ENCODE results near the gene CCNYL1. TPM values are rescaled to one million over a fixed set of nuclear protein-coding genes. Genes with fewer than 3 reads are reported as not detected.
"Not testable (repeated sequence)": the region's sequence is repeated elsewhere in the genome, so short reads cannot be mapped to it uniquely, and the experiment has no call there.

The CCNYL1 gene
- total RNA-seq, 1 donor from 2014 or later, result 7.6 TPM

DNA sequence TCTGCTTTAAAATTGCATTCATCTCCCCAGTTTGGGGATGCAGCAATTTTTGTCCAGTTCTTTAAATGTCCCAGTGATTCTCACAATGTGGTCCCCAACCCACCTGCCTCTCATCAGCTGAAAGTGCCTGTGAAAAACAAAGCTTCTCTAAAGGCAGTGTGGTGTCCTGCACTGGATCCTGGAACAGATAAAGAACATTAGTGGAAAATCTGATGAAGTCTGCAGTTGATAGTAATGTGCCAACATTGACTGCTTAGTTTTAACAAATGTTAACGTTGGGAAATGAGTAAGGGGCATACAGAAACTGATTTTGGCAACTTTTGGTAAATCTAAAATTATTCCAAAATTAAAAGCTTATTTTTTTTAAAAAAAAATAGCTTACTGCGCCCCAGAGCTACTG, 49.0 kb downstream of the CCNYL1 start:
- Histone ChIP-seq H3K27me3 (ENCODE audit: low read depth) (no peaks in the 10 kb centered on the region), H3K9me3 (replicated peaks) (no peaks in the 10 kb centered on the region), H3K27ac (replicated peaks) (no peak overlapping the region), H3K36me3 (peaks cover 15% of the 10 kb centered on the region), H3K4me1 (peaks cover 24% of the 10 kb centered on the region), H3K4me3 (no peak overlapping the region)
- TF ChIP-seq, protein P1, sequence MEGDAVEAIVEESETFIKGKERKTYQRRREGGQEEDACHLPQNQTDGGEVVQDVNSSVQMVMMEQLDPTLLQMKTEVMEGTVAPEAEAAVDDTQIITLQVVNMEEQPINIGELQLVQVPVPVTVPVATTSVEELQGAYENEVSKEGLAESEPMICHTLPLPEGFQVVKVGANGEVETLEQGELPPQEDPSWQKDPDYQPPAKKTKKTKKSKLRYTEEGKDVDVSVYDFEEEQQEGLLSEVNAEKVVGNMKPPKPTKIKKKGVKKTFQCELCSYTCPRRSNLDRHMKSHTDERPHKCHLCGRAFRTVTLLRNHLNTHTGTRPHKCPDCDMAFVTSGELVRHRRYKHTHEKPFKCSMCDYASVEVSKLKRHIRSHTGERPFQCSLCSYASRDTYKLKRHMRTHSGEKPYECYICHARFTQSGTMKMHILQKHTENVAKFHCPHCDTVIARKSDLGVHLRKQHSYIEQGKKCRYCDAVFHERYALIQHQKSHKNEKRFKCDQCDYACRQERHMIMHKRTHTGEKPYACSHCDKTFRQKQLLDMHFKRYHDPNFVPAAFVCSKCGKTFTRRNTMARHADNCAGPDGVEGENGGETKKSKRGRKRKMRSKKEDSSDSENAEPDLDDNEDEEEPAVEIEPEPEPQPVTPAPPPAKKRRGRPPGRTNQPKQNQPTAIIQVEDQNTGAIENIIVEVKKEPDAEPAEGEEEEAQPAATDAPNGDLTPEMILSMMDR (IDR thresholded peaks at IDR 0.05; ENCODE audit: borderline replicate concordance), result no peak
- no peak for DNase-seq
- intact Hi-C loops (cut with micrococcal nuclease), result no loop called here

DNA sequence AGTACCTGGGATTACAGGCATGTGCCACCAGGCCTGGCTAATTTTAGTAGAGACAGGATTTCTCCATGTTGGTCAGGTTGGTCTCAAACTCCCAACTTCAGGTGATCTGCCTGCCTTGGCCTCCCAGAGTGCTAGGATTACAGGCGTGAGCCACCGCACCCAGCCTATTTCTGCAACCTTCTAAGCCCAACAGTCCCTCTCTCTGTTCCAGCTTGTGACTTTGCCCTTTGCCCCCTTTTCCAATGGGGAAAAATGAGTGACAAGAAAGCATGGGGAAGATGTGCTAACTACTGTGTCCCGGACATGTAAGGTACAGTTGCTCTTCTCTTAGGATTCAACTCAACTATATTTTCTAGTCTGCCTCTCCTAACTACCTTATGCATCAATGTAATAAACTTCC, 50.0 kb downstream of the CCNYL1 start:
- H3K27ac ChIP-seq (replicated peaks); intact Hi-C loops (cut with micrococcal nuclease); H3K27me3 ChIP-seq (ENCODE audit: low read depth); H3K9me3 ChIP-seq (replicated peaks); DNase-seq; H3K4me3 ChIP-seq: not testable (repeated sequence)
- Histone ChIP-seq H3K4me1 (peaks cover 32% of the 10 kb centered on the region), H3K36me3 (peaks cover 15% of the 10 kb centered on the region)

DNA sequence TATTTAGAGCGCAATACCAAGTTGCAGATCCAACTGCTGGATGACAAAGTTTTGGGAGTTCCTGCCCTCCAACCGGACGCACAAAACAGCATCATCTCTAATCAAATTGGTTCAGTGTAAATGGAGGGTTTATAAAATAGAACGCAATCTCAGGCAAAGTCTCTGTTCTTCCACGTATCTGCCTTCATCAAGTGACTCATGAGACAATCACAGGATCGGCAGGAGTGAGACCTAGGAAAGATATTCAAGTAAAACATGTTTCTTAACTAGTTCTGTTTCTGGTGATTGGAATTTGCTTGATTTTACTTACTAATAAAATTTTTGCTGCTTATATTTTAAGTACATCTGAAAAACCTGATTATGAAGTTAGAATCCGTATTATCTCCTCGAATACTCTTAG, 50.7 kb downstream of the CCNYL1 start:
- no peaks in the 10 kb centered on the region for H3K27me3 ChIP-seq (ENCODE audit: low read depth)
- TF ChIP-seq, protein P1 (IDR thresholded peaks at IDR 0.05; ENCODE audit: borderline replicate concordance), result no peak
- H3K36me3 ChIP-seq, result peaks cover 18% of the 10 kb centered on the region
- DNase-seq, result no peak
- no peaks in the 10 kb centered on the region for H3K9me3 ChIP-seq (replicated peaks)
- no peak overlapping the region for H3K4me3 ChIP-seq
- H3K27ac ChIP-seq (replicated peaks), result no peak overlapping the region
- peaks cover 38% of the 10 kb centered on the region for H3K4me1 ChIP-seq
- intact Hi-C loops (cut with micrococcal nuclease), result no loop called here

DNA sequence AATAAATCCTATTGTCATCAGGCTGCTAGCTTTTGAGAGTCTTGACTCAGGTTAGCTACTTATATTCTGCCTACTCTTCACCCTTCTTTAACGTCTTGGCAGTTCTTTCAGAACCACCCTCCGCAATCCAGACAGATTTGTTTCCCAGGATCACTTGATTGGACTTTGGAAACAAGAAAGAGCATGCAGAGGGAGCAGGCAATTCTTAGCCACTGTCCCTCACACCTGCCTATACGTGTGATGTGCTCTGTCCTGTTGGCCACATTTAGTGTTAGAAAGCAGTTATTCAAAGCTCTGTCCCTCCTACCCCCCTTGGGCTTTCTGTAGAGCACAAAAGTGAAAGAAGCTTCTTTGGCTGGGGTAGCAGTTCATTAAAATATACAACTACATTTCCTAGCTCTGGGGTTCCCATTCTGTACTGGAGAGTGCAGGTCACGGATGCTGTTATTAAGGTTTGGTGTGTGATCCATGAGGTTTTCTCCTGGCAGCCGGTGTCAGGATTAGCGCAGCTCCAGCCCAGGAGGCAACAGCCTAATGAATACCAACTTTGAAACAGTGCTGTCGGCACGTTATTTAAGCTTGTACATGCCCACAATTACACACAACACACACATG, 52.0 kb downstream of the CCNYL1 start:
- DNase-seq, result no peak
- no peaks in the 10 kb centered on the region for H3K9me3 ChIP-seq (replicated peaks)
- no peaks in the 10 kb centered on the region for H3K27me3 ChIP-seq (ENCODE audit: low read depth)
- no peak overlapping the region for H3K4me3 ChIP-seq
- H3K27ac ChIP-seq (replicated peaks), result no peak overlapping the region
- H3K4me1 ChIP-seq, result peaks cover 51% of the 10 kb centered on the region
- H3K36me3 ChIP-seq, result peaks cover 24% of the 10 kb centered on the region
- intact Hi-C loops (cut with micrococcal nuclease), result no loop called here
- TF ChIP-seq, protein P1 (IDR thresholded peaks at IDR 0.05; ENCODE audit: borderline replicate concordance), result no peak

DNA sequence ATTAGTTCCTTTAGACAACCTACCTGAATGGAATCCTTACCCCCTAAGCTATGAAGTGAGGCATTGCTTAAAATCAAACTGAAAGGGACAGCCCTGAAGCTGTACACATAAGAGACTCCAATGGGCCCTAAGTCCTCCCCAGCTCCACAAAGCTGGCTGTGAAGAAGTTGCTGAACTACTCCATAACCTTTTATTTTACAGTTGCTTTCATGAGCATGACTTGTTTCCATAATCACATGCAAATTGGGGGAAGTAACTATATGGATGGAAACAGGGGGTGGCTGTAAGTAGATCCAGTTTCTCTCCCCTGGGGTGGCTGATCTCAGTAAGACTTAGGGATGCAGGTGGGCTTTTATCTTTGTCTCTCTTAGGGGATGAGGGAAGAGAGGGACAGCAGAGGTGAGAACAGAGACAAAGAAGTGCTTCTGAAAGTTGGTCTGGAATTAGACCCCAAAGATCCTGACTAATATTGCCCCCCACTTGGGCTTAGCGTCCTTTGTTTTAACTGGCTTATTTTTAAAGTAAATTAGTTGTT, 52.7 kb downstream of the CCNYL1 start:
- no peak overlapping the region for H3K4me3 ChIP-seq
- no peaks in the 10 kb centered on the region for H3K27me3 ChIP-seq (ENCODE audit: low read depth)
- H3K27ac ChIP-seq (replicated peaks), result no peak overlapping the region
- intact Hi-C loops (cut with micrococcal nuclease), result no loop called here
- TF ChIP-seq, protein P1 (IDR thresholded peaks at IDR 0.05; ENCODE audit: borderline replicate concordance), result no peak
- no peaks in the 10 kb centered on the region for H3K9me3 ChIP-seq (replicated peaks)
- no peak for DNase-seq
- H3K4me1 ChIP-seq, result peaks cover 59% of the 10 kb centered on the region
- peaks cover 24% of the 10 kb centered on the region for H3K36me3 ChIP-seq

DNA sequence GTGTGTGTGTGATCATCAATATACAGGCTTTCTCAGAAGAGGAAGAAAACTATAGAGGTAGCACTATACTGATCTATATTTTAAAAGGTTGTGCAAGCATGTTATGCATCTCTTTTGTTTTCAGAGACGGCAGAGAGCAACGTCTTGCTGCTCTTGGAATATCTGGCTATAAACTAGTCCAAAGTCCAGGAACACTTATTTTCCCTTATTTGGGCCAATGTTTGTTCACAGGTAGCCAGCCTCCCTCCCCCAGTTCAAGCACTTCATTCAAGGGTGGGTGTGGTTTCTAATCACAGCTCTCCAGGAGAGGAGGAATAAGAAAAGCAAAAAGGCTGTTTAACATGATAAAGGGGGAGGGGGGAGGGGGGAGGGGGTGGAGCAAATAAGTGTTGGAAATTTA, 54.1 kb downstream of the CCNYL1 start:
- H3K4me3 ChIP-seq, result no peak overlapping the region
- TF ChIP-seq, protein P1 (IDR thresholded peaks at IDR 0.05; ENCODE audit: borderline replicate concordance), result no peak
- H3K4me1 ChIP-seq, result peaks cover 68% of the 10 kb centered on the region
- H3K27me3 ChIP-seq (ENCODE audit: low read depth), result no peaks in the 10 kb centered on the region
- no peaks in the 10 kb centered on the region for H3K9me3 ChIP-seq (replicated peaks)
- peaks cover 20% of the 10 kb centered on the region for H3K36me3 ChIP-seq
- H3K27ac ChIP-seq (replicated peaks), result no peak overlapping the region
- intact Hi-C loops (cut with micrococcal nuclease), result no loop called here
- DNase-seq, result no peak
